ENCODE data around the gene FTSJ1.

- TF ChIP-seq CTCF (IDR thresholded peaks at IDR 0.05) (no peak), EP300 (IDR thresholded peaks at IDR 0.05) (no peak)
These were observed 703 bp upstream of the FTSJ1 start for GRCh38 chrX:48475296-48475695.
